Right atrium auricular region (tissue), 2 donors: ENCODE results near the gene TFB1M. TPM values are rescaled to one million over a fixed set of nuclear protein-coding genes. Genes with fewer than 3 reads are reported as not detected.
"Not testable (repeated sequence)": the region's sequence is repeated elsewhere in the genome, so short reads cannot be mapped to it uniquely, and the experiment has no call there.

Experiments used
- DNase-seq: peaks from one replicate; pipeline ENCODE4 v3.0.0-alpha.2; 2019; ENCODE audit warnings: low spot score
- H3K27ac ChIP-seq, 2 donors: fragments of 200-600 bp; sonication (generic); 1 replicate in 1 of 2; 2 replicates in 1 of 2; pipeline ENCODE4 v1.5.1; 2016 to 2019
- H3K27me3 ChIP-seq, 2 donors: fragments of 200-600 bp; sonication (generic); one replicate each; pipeline versions ENCODE4 v1.5.1 to v1.6.0; 2017 to 2019
- H3K36me3 ChIP-seq: fragments of 200-600 bp; sonication (generic); one replicate; pipeline ENCODE4 v1.5.1; 2016
- H3K4me1 ChIP-seq, 2 donors: fragments of 200-600 bp; sonication (generic); one replicate each; pipeline versions ENCODE4 v1.5.1 to v1.6.0; 2017 to 2019
- H3K4me3 ChIP-seq, 2 donors: fragments of 200-600 bp; sonication (generic); 1 replicate in 1 of 2; 2 replicates in 1 of 2; pipeline ENCODE4 v1.5.1; 2017 to 2019; ENCODE audit warnings: mild to moderate bottlenecking in 1 of 2, moderate library complexity in 1 of 2
- H3K9me3 ChIP-seq, 2 donors: fragments of 200-600 bp; sonication (generic); one replicate each; pipeline ENCODE4 v1.5.1; 2019
- total RNA-seq, 2 donors: library from RNA; depleted of rRNA; stranded (reverse); fragments of >200 nt; gene quantifications; one replicate each; pipeline ENCODE4 v1.1.0, GENCODE V29; 2016
- TF ChIP-seq, protein P1 (sequence below), 2 donors: fragments of 200-600 bp; sonication (generic); IDR thresholded peaks; one replicate each; pipeline ENCODE4 v1.5.1; 2019; ENCODE audit warnings: antibody characterized with exemption in 2 of 2

Gene TFB1M
- total RNA-seq, 2 donors from 2014 or later: 10.7 to 11.1 TPM

DNA sequence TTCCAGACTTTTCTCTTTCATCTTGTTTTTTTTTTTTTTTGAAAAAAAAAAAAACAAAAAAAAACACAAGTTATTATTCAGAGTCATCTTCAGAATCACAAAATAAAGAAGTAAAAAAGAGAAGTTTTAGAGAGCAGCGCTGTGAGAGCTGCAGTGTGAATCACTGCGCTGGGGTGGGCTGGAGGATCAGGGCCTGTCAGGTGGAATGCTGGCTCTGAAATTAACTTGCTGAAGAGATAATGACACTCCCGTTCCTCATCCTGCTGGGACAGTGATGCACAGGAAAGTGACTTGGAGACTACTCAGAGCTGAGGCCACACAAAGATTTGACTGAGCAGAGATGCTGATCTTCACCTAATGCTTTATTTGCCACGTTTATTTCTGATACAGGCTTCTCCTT lies 93.2 kb downstream of the TFB1M start:
- no peaks in the 10 kb centered on the region for H3K9me3 ChIP-seq
- no peak overlapping the region for H3K4me3 ChIP-seq
- TF ChIP-seq, protein P1, sequence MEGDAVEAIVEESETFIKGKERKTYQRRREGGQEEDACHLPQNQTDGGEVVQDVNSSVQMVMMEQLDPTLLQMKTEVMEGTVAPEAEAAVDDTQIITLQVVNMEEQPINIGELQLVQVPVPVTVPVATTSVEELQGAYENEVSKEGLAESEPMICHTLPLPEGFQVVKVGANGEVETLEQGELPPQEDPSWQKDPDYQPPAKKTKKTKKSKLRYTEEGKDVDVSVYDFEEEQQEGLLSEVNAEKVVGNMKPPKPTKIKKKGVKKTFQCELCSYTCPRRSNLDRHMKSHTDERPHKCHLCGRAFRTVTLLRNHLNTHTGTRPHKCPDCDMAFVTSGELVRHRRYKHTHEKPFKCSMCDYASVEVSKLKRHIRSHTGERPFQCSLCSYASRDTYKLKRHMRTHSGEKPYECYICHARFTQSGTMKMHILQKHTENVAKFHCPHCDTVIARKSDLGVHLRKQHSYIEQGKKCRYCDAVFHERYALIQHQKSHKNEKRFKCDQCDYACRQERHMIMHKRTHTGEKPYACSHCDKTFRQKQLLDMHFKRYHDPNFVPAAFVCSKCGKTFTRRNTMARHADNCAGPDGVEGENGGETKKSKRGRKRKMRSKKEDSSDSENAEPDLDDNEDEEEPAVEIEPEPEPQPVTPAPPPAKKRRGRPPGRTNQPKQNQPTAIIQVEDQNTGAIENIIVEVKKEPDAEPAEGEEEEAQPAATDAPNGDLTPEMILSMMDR (IDR thresholded peaks at IDR 0.05): no peak
- no peaks in the 10 kb centered on the region for H3K4me1 ChIP-seq
- DNase-seq: no peak
- H3K36me3 ChIP-seq: no peaks in the 10 kb centered on the region
- no peaks in the 10 kb centered on the region for H3K27me3 ChIP-seq
- no peak overlapping the region for H3K27ac ChIP-seq

DNA sequence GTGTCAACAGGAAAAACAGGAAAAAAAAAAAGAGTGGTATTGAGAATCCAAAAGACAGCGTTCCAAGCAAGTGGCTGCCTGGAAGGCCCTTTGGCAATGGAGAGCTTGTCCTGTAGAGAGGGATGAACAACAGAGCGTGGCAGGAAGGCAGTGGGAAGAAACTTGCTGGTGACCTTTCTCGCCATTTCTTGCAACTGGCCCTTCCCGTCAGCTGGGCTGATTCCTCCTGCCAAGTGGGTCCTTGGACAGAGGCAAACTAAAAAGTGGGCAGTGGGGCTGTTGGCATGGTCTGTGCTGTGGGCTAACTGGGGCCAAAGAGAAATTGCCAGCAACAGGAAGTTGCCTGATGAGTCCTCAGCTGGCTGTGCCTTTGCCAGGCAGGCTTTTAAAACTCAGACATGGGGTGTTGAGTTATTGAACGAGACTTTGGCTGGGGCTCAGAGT lies 94.4 kb downstream of the TFB1M start:
- no peak for DNase-seq
- TF ChIP-seq, protein P1 (IDR thresholded peaks at IDR 0.05): no peak
- H3K27ac ChIP-seq: no peak overlapping the region
- no peaks in the 10 kb centered on the region for H3K27me3 ChIP-seq
- H3K4me3 ChIP-seq: no peak overlapping the region
- H3K9me3 ChIP-seq: no peaks in the 10 kb centered on the region
- no peaks in the 10 kb centered on the region for H3K4me1 ChIP-seq
- H3K36me3 ChIP-seq: no peaks in the 10 kb centered on the region

DNA sequence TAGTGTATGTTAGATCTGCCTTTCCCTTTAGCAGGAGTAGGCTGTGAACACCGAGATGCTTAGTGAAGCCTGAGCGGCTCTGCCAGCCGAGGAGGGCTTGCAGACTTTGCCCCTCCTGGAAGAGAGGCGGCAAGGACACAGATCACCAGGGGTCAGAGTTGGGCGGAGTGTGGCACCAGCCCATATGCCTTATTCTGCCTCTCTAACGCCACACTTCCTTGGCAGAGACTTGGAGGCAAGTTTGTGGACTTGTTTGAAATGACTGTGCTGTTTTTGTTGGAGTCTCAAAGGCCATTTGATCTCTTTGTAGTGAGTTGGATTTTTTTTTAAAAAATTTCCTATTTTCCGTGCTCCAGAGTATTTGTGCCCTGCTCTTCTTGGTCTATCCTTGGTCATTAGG lies 95.0 kb downstream of the TFB1M start:
- no peak overlapping the region for H3K4me3 ChIP-seq
- TF ChIP-seq, protein P1 (IDR thresholded peaks at IDR 0.05): no peak
- no peaks in the 10 kb centered on the region for H3K9me3 ChIP-seq

DNA sequence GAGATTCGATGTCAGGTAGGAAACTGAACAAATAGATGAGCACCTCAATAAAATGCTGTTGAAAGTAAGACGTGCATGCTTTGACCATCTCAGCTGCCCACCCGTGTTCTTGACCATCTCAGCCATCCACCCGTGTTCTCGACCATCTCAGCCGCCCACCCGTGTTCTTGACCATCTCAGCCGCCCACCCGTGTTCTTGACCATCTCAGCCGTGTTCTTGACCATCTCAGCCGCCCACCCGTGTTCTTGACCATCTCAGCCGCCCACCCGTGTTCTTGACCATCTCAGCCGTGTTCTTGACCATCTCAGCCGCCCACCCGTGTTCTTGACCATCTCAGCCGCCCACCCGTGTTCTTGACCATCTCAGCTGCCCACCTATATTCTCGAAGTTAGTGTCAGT lies 95.6 kb downstream of the TFB1M start:
- H3K4me3 ChIP-seq, H3K27me3 ChIP-seq, H3K36me3 ChIP-seq, H3K27ac ChIP-seq, H3K9me3 ChIP-seq, DNase-seq, H3K4me1 ChIP-seq: not testable (repeated sequence)

More for the DNA sequence above, 95.0 kb downstream of the TFB1M start:
- no peaks in the 10 kb centered on the region for H3K27me3 ChIP-seq
- no peaks in the 10 kb centered on the region for H3K36me3 ChIP-seq
- no peak overlapping the region for H3K27ac ChIP-seq
- DNase-seq: no peak
- H3K4me1 ChIP-seq: no peaks in the 10 kb centered on the region

DNA sequence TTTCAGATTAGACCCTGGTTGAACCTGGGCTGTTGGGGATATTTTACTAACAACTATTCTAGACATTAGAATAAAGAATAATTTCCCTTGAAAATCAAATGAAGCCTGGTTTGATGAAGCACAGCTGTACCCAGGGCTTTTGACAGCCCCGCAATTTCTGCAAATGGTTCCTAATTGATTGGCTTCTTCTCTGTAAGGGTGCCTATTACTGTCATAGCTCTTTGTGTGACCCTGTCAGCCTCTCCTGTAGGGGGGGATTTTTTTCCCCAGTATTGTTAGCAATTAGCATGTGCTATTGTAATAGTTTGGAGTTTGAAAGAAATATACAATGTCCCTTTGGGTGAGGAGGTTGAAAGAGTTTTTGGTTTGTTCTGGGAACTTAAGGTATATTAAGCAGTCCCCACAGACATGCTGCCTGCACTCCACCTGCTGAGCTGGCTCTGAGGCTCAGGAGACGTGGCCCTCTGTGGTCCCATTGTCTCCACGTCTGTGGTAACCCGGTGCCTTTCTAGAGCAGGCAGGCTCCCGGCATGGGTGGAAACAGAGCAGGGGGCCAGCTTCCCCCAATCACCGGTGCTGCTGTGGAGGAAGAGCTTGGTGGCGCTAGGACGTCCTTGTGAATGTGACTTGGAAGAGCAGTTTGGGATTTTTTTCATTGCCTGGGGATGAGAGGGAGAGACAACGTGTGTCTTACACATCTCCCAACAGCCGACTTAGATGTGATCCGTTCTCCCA lies 97.8 kb downstream of the TFB1M start:
- no peaks in the 10 kb centered on the region for H3K27me3 ChIP-seq
- H3K9me3 ChIP-seq: no peaks in the 10 kb centered on the region
- H3K4me3 ChIP-seq: no peak overlapping the region
- DNase-seq: no peak
- H3K27ac ChIP-seq: no peak overlapping the region
- no peaks in the 10 kb centered on the region for H3K36me3 ChIP-seq
- H3K4me1 ChIP-seq: no peaks in the 10 kb centered on the region
- TF ChIP-seq, protein P1 (IDR thresholded peaks at IDR 0.05): no peak

DNA sequence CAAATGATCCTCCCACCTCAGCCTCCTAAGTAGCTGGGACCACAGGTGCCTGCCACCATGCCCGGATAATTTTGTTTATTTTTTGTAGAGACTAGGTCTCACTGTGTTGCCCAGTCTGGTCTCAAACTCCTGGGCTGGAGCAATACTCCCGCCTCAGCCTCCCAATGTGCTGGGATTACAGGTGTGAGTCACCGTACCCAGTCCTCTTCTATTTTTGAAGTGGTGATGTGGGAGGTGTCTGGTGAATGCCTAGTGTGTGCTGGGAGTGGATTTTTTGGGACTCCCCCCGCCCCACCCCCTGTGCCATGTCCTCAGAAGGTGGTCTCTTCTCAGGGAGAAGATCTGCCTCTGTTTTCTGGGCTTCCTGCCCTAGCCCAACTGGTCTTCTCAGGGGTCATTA lies 98.4 kb downstream of the TFB1M start:
- no peak overlapping the region for H3K27ac ChIP-seq
- TF ChIP-seq, protein P1 (IDR thresholded peaks at IDR 0.05): no peak

More for the DNA sequence above, 98.4 kb downstream of the TFB1M start:
- DNase-seq: no peak
- Histone ChIP-seq H3K9me3 (no peaks in the 10 kb centered on the region), H3K27me3 (no peaks in the 10 kb centered on the region), H3K4me1 (no peaks in the 10 kb centered on the region), H3K36me3 (no peaks in the 10 kb centered on the region), H3K4me3 (no peak overlapping the region)
